K562 (cell line): Measurements from ENCODE around the gene NDUFS3. TPM values are rescaled to one million over a fixed set of nuclear protein-coding genes. Genes with fewer than 3 reads are reported as not detected.

ENCODE experiments used
- ATAC-seq: fragments of 200-7000 bp; cut with Tn5 transposase; 3 replicates; pipeline ENCODE4 v1.9.1; 2020; ENCODE audit warnings: moderate library complexity
- BruUV-seq: library from RNA; stranded (reverse); fragments of 400-500 nt; replicated peaks from 2 replicates; lab custom pipeline; 2021; lab: Mats Ljungman, UMichigan
- CTCF ChIA-PET: fragments of 300-600 bp; formaldehyde crosslinking; extraction: SDS; loops from one replicate; lab custom pipeline; 2021; ENCODE audit warnings: low intra/inter-chr PET ratio; lab: Yijun Ruan, JAX
- POLR2A ChIA-PET: fragments of 300-600, 350-650 bp; sonication (Branson Sonifier 250); formaldehyde crosslinking; extraction: SDS; loops from one replicate; lab custom pipeline; 2021; ENCODE audit warnings: antibody characterized with exemption, inconsistent platforms; lab: Yijun Ruan, JAX
- DNase-seq, 4 experiments: peaks; one replicate each; pipeline versions ENCODE4 v3.0.0 to v3.0.0-alpha.2; 2011 to 2018; ENCODE audit warnings: low spot score in 3 of 4, mixed read lengths in 3 of 4; ENCODE audit errors: extremely low read depth in 1 of 4
- FAIRE-seq: peaks from 2 replicates; lab custom pipeline; 2011; peaks lifted over from hg19 to GRCh38; lab: Jason Lieb, UNC
- H2AFZ ChIP-seq: 2 replicates; pipeline ENCODE4 v1.6.0; 2011; ENCODE audit warnings: low read depth, low read length, control low read depth, inconsistent platforms
- H3K27ac ChIP-seq: fragments of 200-600 bp; 3 replicates; pipeline ENCODE4 v1.8.0; 2011; ENCODE audit warnings: low read depth, mild to moderate bottlenecking, control low read depth, inconsistent platforms, low read length, moderate library complexity, mixed read lengths; ENCODE audit errors: extremely low read depth
- H3K27me3 ChIP-seq, 2 experiments: fragments of 300-600 bp in 1 of 2; 2 replicates in 1 of 2; 3 replicates in 1 of 2; pipeline versions ENCODE4 v1.6.0 to v1.8.0; 2011; ENCODE audit warnings: inconsistent platforms in 2 of 2, low read length in 2 of 2, mild to moderate bottlenecking in 1 of 2, mixed read lengths in 1 of 2, moderate library complexity in 1 of 2; ENCODE audit not compliant: control insufficient read depth in 2 of 2, insufficient read depth in 2 of 2
- H3K36me3 ChIP-seq: fragments of 300-600 bp; 3 replicates; pipeline ENCODE4 v1.8.0; 2011; ENCODE audit warnings: mild to moderate bottlenecking, low read length, inconsistent platforms; ENCODE audit not compliant: control insufficient read depth, insufficient read depth
- H3K4me1 ChIP-seq, 2 experiments: fragments of 200-600 bp in 1 of 2; replicated peaks in 1 of 2; 2 replicates in 1 of 2; 3 replicates in 1 of 2; pipeline versions ENCODE4 v1.5.1 to v1.8.0; 2011; ENCODE audit warnings: inconsistent platforms in 2 of 2, low read length in 2 of 2, mild to moderate bottlenecking in 1 of 2, mixed read lengths in 1 of 2, moderate library complexity in 1 of 2; ENCODE audit not compliant: control insufficient read depth in 2 of 2, insufficient read depth in 2 of 2
- H3K4me2 ChIP-seq: 2 replicates; pipeline ENCODE4 v1.6.1; 2011; ENCODE audit warnings: low read length, control low read depth, inconsistent platforms, mixed read lengths; ENCODE audit not compliant: insufficient read depth
- H3K4me3 ChIP-seq: fragments of 200-600 bp; sonication (generic), shearing (Covaris generic); 2 replicates; pipeline ENCODE4 v1.5.1; 2016; ENCODE audit warnings: control low read depth, inconsistent platforms
- H3K79me2 ChIP-seq: fragments of 200-600 bp; 3 replicates; pipeline ENCODE4 v1.8.0; 2011; ENCODE audit warnings: low read length, inconsistent platforms; ENCODE audit not compliant: control insufficient read depth, insufficient read depth
- H3K9ac ChIP-seq, 2 experiments: 2 replicates each; pipeline versions ENCODE4 v1.6.0 to v1.6.1; 2011; ENCODE audit warnings: low read depth in 2 of 2, low read length in 2 of 2, control low read depth in 1 of 2, inconsistent platforms in 1 of 2, mild to moderate bottlenecking in 1 of 2, mixed read lengths in 1 of 2; ENCODE audit not compliant: insufficient read depth in 1 of 2
- H3K9me1 ChIP-seq: one replicate; pipeline ENCODE4 v1.6.0; 2011; ENCODE audit warnings: inconsistent platforms, mild to moderate bottlenecking, low read length, moderate library complexity; ENCODE audit not compliant: control insufficient read depth, insufficient read depth
- H3K9me3 ChIP-seq: replicated peaks from 2 replicates; pipeline ENCODE4 v1.5.1; 2011; ENCODE audit warnings: low read depth, low read length, inconsistent platforms; ENCODE audit not compliant: control insufficient read depth, insufficient read depth
- H4K20me1 ChIP-seq: replicated peaks from 2 replicates; pipeline ENCODE4 v1.6.1; 2011; ENCODE audit warnings: low read length, inconsistent platforms, mixed read lengths; ENCODE audit not compliant: control insufficient read depth, insufficient read depth
- DIDO1 ChIP-seq: fragments of 450-650 bp; IDR thresholded peaks from 2 replicates; pipeline ENCODE4 v1.6.1; 2016; ENCODE audit warnings: low read depth, missing biosample characterization, missing genetic modification characterization
- ERF ChIP-seq: fragments of 450-650 bp; formaldehyde crosslinking; IDR thresholded peaks from 2 replicates; pipeline ENCODE4 v1.4.0; 2020; ENCODE audit warnings: mild to moderate bottlenecking, mixed read lengths
- HMG20A ChIP-seq: fragments of 450-650 bp; formaldehyde crosslinking; conservative IDR thresholded peaks from 2 replicates; pipeline ENCODE4 v1.4.0; 2020; ENCODE audit warnings: mild to moderate bottlenecking, mixed read lengths
- HMGN3 ChIP-seq: IDR thresholded peaks from 2 replicates; pipeline ENCODE4 v1.6.1; 2011; ENCODE audit warnings: borderline replicate concordance, low read depth, mild to moderate bottlenecking, mixed read lengths, low read length; ENCODE audit not compliant: insufficient read length; ENCODE audit errors: extremely low read depth
- KAT7 ChIP-seq: sonication (generic); formaldehyde crosslinking; IDR thresholded peaks from 2 replicates; pipeline ENCODE4 v1.8.0; 2022; ENCODE audit warnings: missing genetic modification reagents, mild to moderate bottlenecking, borderline replicate concordance
- MBD2 ChIP-seq: sonication (generic); IDR thresholded peaks from 2 replicates; pipeline ENCODE4 v1.6.1; 2016; ENCODE audit warnings: low read depth, borderline replicate concordance
- NFYB ChIP-seq: IDR thresholded peaks from 2 replicates; pipeline ENCODE4 v1.6.1; 2011; ENCODE audit warnings: mild to moderate bottlenecking, moderate library complexity; ENCODE audit not compliant: insufficient read length; ENCODE audit errors: extremely low read depth
- RBBP5 ChIP-seq: fragments of 200-600 bp; sonication (generic); IDR thresholded peaks from 2 replicates; pipeline ENCODE4 v1.6.1; 2012; ENCODE audit warnings: borderline replicate concordance, mild to moderate bottlenecking, low read length, control low read depth, inconsistent platforms; ENCODE audit not compliant: insufficient read depth, poor library complexity, severe bottlenecking
- SREBF1 ChIP-seq: fragments of 150-350 bp; IDR thresholded peaks from 2 replicates; pipeline ENCODE4 v1.6.1; 2014; ENCODE audit warnings: antibody characterized with exemption, low read depth, low read length, borderline replicate concordance
- ZZZ3 ChIP-seq: fragments of 450-650 bp; IDR thresholded peaks from 2 replicates; pipeline ENCODE4 v1.6.1; 2016; ENCODE audit warnings: antibody characterized with exemption, mild to moderate bottlenecking, moderate library complexity
- WGBS: fragments of 100-300 bp; shearing (Covaris generic); methylation state at CpG from one replicate; pipeline ENCODE4 v1.1.6; 2016; ENCODE audit warnings: low coverage, mixed read lengths; ENCODE audit not compliant: insufficient coverage; ENCODE audit errors: missing lambda C conversion rate; 5-methylcytosine and 5-hydroxymethylcytosine counted together
- in situ Hi-C: fragments of 300-500 bp; cut with MboI; formaldehyde crosslinking; loops from 4 replicates; pipeline ENCODE4 v1.15.0; 2018; ENCODE audit warnings: inconsistent platforms, mixed read lengths
- intact Hi-C: fragments of 100-400 bp; cut with micrococcal nuclease; formaldehyde crosslinking; loops from 2 replicates; pipeline ENCODE4 v1.14.2; 2022
- polyA plus RNA-seq, 8 experiments: library from polyadenylated mRNA; depleted of rRNA in 4 of 8; stranded (reverse) in 5 of 8; unstranded in 3 of 8; fragments of >200 nt; fragmentation: Nextera tagmentation in 2 of 8; fragmentation: Illumina TruSeq in 1 of 8; extraction: Ambion mirVana in 2 of 8; extraction: Trizol in 1 of 8; gene quantifications; 2 replicates each; pipeline versions ENCODE4 v1.2.1 to v1.2.3, GENCODE V29; 2011 to 2014; ENCODE audit warnings: inconsistent platforms in 1 of 8, missing spikeins in 1 of 8
- total RNA-seq, 7 experiments: library from RNA; depleted of rRNA in 6 of 7; stranded (reverse); fragments of >200 nt in 6 of 7; fragmentation: Illumina TruSeq in 2 of 7; extraction: Trizol in 2 of 7; gene quantifications; 2 replicates each; pipeline versions ENCODE4 v1.2.1 to v1.2.3, GENCODE V29; 2011 to 2021; ENCODE audit warnings: low replicate concordance in 1 of 7
- TF ChIP-seq, protein P1 (sequence below): sonication (generic); formaldehyde crosslinking; IDR thresholded peaks from 2 replicates; pipeline ENCODE4 v1.8.0; 2022; ENCODE audit warnings: mild to moderate bottlenecking, missing genetic modification reagents
- TF ChIP-seq, protein P2 (sequence below): sonication (generic); formaldehyde crosslinking; IDR thresholded peaks from 2 replicates; pipeline ENCODE4 v1.8.0; 2023; ENCODE audit warnings: mild to moderate bottlenecking, missing genetic modification reagents

Gene NDUFS3
- total and polyA plus RNA-seq, 9 of the 15 experiments (the other 6 are each of a cell fraction or from before 2014, with no cell fraction given), result 38.7 to 341 (median 194) TPM

DNA sequence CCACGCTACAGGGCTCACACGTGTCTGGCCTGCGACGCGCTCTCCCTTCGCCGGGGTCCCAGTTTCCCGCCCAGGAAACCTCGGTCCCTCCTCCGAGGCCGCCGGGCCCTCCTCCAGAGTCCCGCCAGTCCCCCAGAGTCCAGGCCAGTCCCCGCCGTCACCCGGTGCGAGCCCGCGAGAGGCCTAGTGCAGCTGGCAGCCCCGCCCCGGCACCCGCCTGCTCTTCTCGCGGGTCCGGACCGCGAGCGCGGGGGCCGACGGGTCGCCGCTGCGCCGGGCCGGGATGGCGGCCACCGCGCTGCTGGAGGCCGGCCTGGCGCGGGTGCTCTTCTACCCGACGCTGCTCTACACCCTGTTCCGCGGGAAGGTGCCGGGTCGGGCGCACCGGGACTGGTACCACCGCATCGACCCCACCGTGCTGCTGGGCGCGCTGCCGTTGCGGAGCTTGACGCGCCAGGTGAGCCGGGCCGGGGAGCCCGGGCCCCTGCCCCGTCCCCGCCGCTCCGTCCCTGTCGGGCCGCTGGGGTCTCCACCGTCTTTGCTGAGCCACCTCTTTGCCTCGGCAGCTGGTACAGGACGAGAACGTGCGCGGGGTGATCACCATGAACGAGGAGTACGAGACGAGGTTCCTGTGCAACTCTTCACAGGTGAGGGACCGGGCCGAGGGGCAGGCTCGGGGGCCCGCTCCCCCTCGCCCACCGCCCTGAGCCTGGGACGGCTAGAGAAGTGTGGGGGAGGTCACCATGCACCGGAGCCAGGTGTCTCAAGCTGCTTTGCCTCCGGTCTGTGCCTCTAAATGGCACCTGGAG is 13.3 kb upstream of the NDUFS3 start, which contains the start of gene PTPMT1:
Gene PTPMT1 (plus strand): TSS at position 260 of the 809 bp plus-strand sequence. CDS start 24 bp downstream, at position 284.
- POLR2A ChIA-PET, result interaction anchor here (0.6 to 3.2 kb wide), 11 partner anchors 8 to 353 kb away, joined by 3 to 23 read pairs (median 4); partner anchors contain the start of genes CELF1, FAM180B and NDUFS3
- Histone ChIP-seq H3K27ac (peak within 1 kb of the TSS; percentile 96), H3K9me1 (no peaks in the 10 kb centered on the region), H4K20me1 (no peaks in the 10 kb centered on the region), H3K27me3 (no peaks in the 10 kb centered on the region), H3K9ac (peak within 1 kb of the TSS; percentile 99 to 100), H3K79me2 (peaks cover 44% of the 10 kb centered on the region), H3K36me3 (peaks cover 22% of the 10 kb centered on the region; the same call in 2 of the 3 replicates), H3K4me3 (peak within 1 kb of the TSS; percentile 100), H3K9me3 (no peaks in the 10 kb centered on the region), H3K4me2 (peak within 1 kb of the TSS; percentile 92), H3K4me1 (peaks cover 10 to 40% of the 10 kb centered on the region in 2 experiments; a peak in 4 of 5 replicates), H2AFZ (peak within 1 kb of the TSS; percentile 98)
- no TSS peak for BruUV-seq
- 1% methylated on average over 72 of the region's 86 CpGs for WGBS
- intact Hi-C loops, result no loop called here
- in situ Hi-C loops, result no loop called here
- ATAC-seq, result peak; percentile 97
- DNase-seq, result peak; percentile 83 to 86 (median 85)
- FAIRE-seq, result no peak
- CTCF ChIA-PET, result no interaction called here
- TF ChIP-seq HMGN3 (peak; percentile 42), MBD2 (no peak), HMG20A (CRISPR knock-in tag) (no peak), DIDO1 (tag) (no peak), ZZZ3 (no peak), NFYB (no peak), SREBF1 (no peak), KAT7 (no peak), RBBP5 (peak; percentile 98), ERF (CRISPR knock-in tag) (peak; percentile 77)
- TF ChIP-seq, protein P1, sequence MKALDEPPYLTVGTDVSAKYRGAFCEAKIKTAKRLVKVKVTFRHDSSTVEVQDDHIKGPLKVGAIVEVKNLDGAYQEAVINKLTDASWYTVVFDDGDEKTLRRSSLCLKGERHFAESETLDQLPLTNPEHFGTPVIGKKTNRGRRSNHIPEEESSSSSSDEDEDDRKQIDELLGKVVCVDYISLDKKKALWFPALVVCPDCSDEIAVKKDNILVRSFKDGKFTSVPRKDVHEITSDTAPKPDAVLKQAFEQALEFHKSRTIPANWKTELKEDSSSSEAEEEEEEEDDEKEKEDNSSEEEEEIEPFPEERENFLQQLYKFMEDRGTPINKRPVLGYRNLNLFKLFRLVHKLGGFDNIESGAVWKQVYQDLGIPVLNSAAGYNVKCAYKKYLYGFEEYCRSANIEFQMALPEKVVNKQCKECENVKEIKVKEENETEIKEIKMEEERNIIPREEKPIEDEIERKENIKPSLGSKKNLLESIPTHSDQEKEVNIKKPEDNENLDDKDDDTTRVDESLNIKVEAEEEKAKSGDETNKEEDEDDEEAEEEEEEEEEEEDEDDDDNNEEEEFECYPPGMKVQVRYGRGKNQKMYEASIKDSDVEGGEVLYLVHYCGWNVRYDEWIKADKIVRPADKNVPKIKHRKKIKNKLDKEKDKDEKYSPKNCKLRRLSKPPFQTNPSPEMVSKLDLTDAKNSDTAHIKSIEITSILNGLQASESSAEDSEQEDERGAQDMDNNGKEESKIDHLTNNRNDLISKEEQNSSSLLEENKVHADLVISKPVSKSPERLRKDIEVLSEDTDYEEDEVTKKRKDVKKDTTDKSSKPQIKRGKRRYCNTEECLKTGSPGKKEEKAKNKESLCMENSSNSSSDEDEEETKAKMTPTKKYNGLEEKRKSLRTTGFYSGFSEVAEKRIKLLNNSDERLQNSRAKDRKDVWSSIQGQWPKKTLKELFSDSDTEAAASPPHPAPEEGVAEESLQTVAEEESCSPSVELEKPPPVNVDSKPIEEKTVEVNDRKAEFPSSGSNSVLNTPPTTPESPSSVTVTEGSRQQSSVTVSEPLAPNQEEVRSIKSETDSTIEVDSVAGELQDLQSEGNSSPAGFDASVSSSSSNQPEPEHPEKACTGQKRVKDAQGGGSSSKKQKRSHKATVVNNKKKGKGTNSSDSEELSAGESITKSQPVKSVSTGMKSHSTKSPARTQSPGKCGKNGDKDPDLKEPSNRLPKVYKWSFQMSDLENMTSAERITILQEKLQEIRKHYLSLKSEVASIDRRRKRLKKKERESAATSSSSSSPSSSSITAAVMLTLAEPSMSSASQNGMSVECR (CRISPR knock-in tag), result peak; percentile 5; the same call in 1 of the 2 replicates
- TF ChIP-seq, protein P2, sequence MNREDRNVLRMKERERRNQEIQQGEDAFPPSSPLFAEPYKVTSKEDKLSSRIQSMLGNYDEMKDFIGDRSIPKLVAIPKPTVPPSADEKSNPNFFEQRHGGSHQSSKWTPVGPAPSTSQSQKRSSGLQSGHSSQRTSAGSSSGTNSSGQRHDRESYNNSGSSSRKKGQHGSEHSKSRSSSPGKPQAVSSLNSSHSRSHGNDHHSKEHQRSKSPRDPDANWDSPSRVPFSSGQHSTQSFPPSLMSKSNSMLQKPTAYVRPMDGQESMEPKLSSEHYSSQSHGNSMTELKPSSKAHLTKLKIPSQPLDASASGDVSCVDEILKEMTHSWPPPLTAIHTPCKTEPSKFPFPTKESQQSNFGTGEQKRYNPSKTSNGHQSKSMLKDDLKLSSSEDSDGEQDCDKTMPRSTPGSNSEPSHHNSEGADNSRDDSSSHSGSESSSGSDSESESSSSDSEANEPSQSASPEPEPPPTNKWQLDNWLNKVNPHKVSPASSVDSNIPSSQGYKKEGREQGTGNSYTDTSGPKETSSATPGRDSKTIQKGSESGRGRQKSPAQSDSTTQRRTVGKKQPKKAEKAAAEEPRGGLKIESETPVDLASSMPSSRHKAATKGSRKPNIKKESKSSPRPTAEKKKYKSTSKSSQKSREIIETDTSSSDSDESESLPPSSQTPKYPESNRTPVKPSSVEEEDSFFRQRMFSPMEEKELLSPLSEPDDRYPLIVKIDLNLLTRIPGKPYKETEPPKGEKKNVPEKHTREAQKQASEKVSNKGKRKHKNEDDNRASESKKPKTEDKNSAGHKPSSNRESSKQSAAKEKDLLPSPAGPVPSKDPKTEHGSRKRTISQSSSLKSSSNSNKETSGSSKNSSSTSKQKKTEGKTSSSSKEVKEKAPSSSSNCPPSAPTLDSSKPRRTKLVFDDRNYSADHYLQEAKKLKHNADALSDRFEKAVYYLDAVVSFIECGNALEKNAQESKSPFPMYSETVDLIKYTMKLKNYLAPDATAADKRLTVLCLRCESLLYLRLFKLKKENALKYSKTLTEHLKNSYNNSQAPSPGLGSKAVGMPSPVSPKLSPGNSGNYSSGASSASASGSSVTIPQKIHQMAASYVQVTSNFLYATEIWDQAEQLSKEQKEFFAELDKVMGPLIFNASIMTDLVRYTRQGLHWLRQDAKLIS, result no peak
